Measurements from ENCODE around the gene IKZF2.

DNA sequence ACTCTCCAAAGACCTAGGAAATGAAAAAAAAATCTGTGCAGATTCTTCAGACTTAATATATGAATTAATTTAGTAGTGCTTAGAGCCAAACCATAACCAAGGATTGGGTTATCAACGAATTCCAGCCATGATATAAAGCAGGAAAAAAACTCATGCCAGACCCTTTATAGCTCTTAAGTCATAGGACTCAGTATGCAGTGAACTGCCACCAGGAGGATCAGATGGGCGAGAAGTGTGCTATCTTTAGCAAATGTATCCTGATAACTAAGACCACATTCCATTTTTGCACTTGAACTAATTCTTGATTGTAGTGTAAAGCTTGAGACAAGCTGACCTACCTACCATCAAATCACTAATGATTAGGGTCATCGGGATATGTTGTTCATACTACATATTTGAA lies 178.1 kb downstream of the IKZF2 start:
- TF ChIP-seq, protein P1, sequence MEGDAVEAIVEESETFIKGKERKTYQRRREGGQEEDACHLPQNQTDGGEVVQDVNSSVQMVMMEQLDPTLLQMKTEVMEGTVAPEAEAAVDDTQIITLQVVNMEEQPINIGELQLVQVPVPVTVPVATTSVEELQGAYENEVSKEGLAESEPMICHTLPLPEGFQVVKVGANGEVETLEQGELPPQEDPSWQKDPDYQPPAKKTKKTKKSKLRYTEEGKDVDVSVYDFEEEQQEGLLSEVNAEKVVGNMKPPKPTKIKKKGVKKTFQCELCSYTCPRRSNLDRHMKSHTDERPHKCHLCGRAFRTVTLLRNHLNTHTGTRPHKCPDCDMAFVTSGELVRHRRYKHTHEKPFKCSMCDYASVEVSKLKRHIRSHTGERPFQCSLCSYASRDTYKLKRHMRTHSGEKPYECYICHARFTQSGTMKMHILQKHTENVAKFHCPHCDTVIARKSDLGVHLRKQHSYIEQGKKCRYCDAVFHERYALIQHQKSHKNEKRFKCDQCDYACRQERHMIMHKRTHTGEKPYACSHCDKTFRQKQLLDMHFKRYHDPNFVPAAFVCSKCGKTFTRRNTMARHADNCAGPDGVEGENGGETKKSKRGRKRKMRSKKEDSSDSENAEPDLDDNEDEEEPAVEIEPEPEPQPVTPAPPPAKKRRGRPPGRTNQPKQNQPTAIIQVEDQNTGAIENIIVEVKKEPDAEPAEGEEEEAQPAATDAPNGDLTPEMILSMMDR (conservative IDR thresholded peaks at IDR 0.05; ENCODE audit: low read depth, low read length) = no peak
- TF ChIP-seq FOS (IDR thresholded peaks at IDR 0.05; ENCODE audit: low read depth, low read length) (no peak), POLR2A (IDR thresholded peaks at IDR 0.05; ENCODE audit: low read depth, low read length) (no peak), MAZ (IDR thresholded peaks at IDR 0.05; ENCODE audit: borderline replicate concordance, low read depth, low read length) (no peak), MAFK (IDR thresholded peaks at IDR 0.05; ENCODE audit: low read depth, low read length) (no peak)

Data from IMR-90 (cell line).